K562 (cell line): ENCODE results near the gene MOXD1. TPM values are rescaled to one million over a fixed set of nuclear protein-coding genes. Genes with fewer than 3 reads are reported as not detected.

Experiments used
- FOXM1 ChIP-seq, 2 experiments: fragments of 450-650 bp in 1 of 2; sonication (generic) in 1 of 2; formaldehyde crosslinking in 1 of 2; IDR thresholded peaks; 2 replicates each; pipeline versions ENCODE4 v1.6.1 to v1.9.0; 2017 to 2022; ENCODE audit warnings: low read depth in 2 of 2, mild to moderate bottlenecking in 2 of 2, missing genetic modification reagents in 1 of 2, moderate library complexity in 1 of 2
- FOXP4 ChIP-seq: sonication (generic); formaldehyde crosslinking; IDR thresholded peaks from 2 replicates; pipeline ENCODE4 v1.8.0; 2022; ENCODE audit warnings: mild to moderate bottlenecking, missing genetic modification reagents, borderline replicate concordance
- GTF2E2 ChIP-seq: fragments of 200-800 bp; sonication (Bioruptor generic); IDR thresholded peaks from 2 replicates; pipeline ENCODE4 v1.6.1; 2016; ENCODE audit warnings: missing genetic modification characterization, missing compliant biosample characterization
- HMGN3 ChIP-seq: IDR thresholded peaks from 2 replicates; pipeline ENCODE4 v1.6.1; 2011; ENCODE audit warnings: borderline replicate concordance, low read depth, mild to moderate bottlenecking, mixed read lengths, low read length; ENCODE audit not compliant: insufficient read length; ENCODE audit errors: extremely low read depth
- KLF10 ChIP-seq: fragments of 250-450 bp; sonication (Bioruptor Pico); IDR thresholded peaks from 2 replicates; pipeline ENCODE4 v1.6.1; 2021; ENCODE audit warnings: matching md5 sums
- LCOR ChIP-seq: sonication (generic); formaldehyde crosslinking; IDR thresholded peaks from 2 replicates; pipeline ENCODE4 v1.8.0; 2022; ENCODE audit warnings: mild to moderate bottlenecking, missing genetic modification reagents
- MAFF ChIP-seq: IDR thresholded peaks from 2 replicates; pipeline ENCODE4 v1.6.1; 2012; ENCODE audit warnings: low read length, improper control_type of control experiment
- PKNOX1 ChIP-seq: fragments of 450-650 bp; IDR thresholded peaks from 2 replicates; pipeline ENCODE4 v1.6.1; 2016
- TAF1 ChIP-seq: IDR thresholded peaks from 2 replicates; pipeline ENCODE4 v1.6.1; 2011; ENCODE audit warnings: mild to moderate bottlenecking, low read length, moderate library complexity; ENCODE audit not compliant: insufficient read depth, control insufficient read depth, severe bottlenecking; ENCODE audit errors: extremely low read depth
- ZNF184 ChIP-seq: sonication (generic); formaldehyde crosslinking; IDR thresholded peaks from 2 replicates; pipeline ENCODE4 v1.5.0; 2020; ENCODE audit warnings: missing genetic modification reagents
- ZNF253 ChIP-seq: fragments of 250-450 bp; sonication (Bioruptor Pico); conservative IDR thresholded peaks from 2 replicates; pipeline ENCODE4 v1.6.1; 2021; ENCODE audit warnings: mild to moderate bottlenecking
- polyA plus RNA-seq, 8 experiments: library from polyadenylated mRNA; depleted of rRNA in 4 of 8; stranded (reverse) in 5 of 8; unstranded in 3 of 8; fragments of >200 nt; fragmentation: Nextera tagmentation in 2 of 8; fragmentation: Illumina TruSeq in 1 of 8; extraction: Ambion mirVana in 2 of 8; extraction: Trizol in 1 of 8; gene quantifications; 2 replicates each; pipeline versions ENCODE4 v1.2.1 to v1.2.3, GENCODE V29; 2011 to 2014; ENCODE audit warnings: inconsistent platforms in 1 of 8, missing spikeins in 1 of 8
- total RNA-seq, 7 experiments: library from RNA; depleted of rRNA in 6 of 7; stranded (reverse); fragments of >200 nt in 6 of 7; fragmentation: Illumina TruSeq in 2 of 7; extraction: Trizol in 2 of 7; gene quantifications; 2 replicates each; pipeline versions ENCODE4 v1.2.1 to v1.2.3, GENCODE V29; 2011 to 2021; ENCODE audit warnings: low replicate concordance in 1 of 7

MOXD1 gene
- total and polyA plus RNA-seq, 9 of the 15 experiments (the other 6 are each of a cell fraction or from before 2014, with no cell fraction given), result not detected

- no peak for TF ChIP-seq FOXP4 (CRISPR knock-in tag)
- TF ChIP-seq PKNOX1, result no peak
- TF ChIP-seq HMGN3, result no peak
- TF ChIP-seq TAF1, result no peak
- no peak for TF ChIP-seq FOXM1 (IDR thresholded peaks at IDR 0.05; ENCODE audit: low read depth)
- no peak for TF ChIP-seq FOXM1 (CRISPR knock-in tag; IDR thresholded peaks at IDR 0.05; ENCODE audit: low read depth)
- no peak for TF ChIP-seq ZNF184 (CRISPR knock-in tag)
- TF ChIP-seq LCOR (CRISPR knock-in tag), result no peak
- no peak for TF ChIP-seq ZNF253 (CRISPR knock-in tag)
- 0 out of 2 replicates have a peak, but pooled peaks have one; percentile 11 for TF ChIP-seq MAFF
- TF ChIP-seq KLF10 (CRISPR knock-in tag), result no peak
- TF ChIP-seq GTF2E2 (tag), result no peak
Measured at GRCh38 chr6:132256457-132256856, 144.8 kb downstream of the MOXD1 start (continued).
